Psoas muscle (tissue), 8 donors: ENCODE measurements around the gene HOXC11. TPM values are rescaled to one million over a fixed set of nuclear protein-coding genes. Genes with fewer than 3 reads are reported as not detected.
A peak's percentile ranks its signal among the peaks of the same experiment; 100 is the strongest.

Experiments
- ATAC-seq, 4 donors: fragments of 200-7000 bp; cut with Tn5 transposase; one replicate each; pipeline ENCODE4 v1.9.1; 2020; ENCODE audit warnings: moderate library complexity in 3 of 4, mild to moderate bottlenecking in 2 of 4
- DNase-seq, 2 donors: peaks; one replicate each; pipeline ENCODE4 v3.0.0-alpha.2; 2020
- H3K27ac ChIP-seq: fragments of 200-600 bp; one replicate; pipeline ENCODE4 v1.8.0; 2022
- H3K27me3 ChIP-seq, 3 donors: fragments of 200-600 bp in 1 of 3; one replicate each; pipeline versions ENCODE4 v1.6.1 to v1.8.0; 2013 to 2022; ENCODE audit warnings: low read length in 2 of 3, mild to moderate bottlenecking in 2 of 3, moderate library complexity in 1 of 3; ENCODE audit not compliant: insufficient read depth in 3 of 3
- H3K36me3 ChIP-seq, 2 donors: fragments of 200-600 bp in 1 of 2; one replicate each; pipeline versions ENCODE4 v1.6.1 to v1.8.0; 2013 to 2022; ENCODE audit warnings: low read depth in 1 of 2, mild to moderate bottlenecking in 1 of 2, moderate library complexity in 1 of 2; ENCODE audit not compliant: insufficient read depth in 1 of 2
- H3K4me1 ChIP-seq: fragments of 200-600 bp; one replicate; pipeline ENCODE4 v1.8.0; 2022
- H3K4me3 ChIP-seq: fragments of 200-600 bp; one replicate; pipeline ENCODE4 v1.8.0; 2022; ENCODE audit warnings: mild to moderate bottlenecking
- H3K9me3 ChIP-seq: fragments of 200-600 bp; one replicate; pipeline ENCODE4 v1.8.0; 2022
- CTCF ChIP-seq: fragments of 200-600 bp; IDR thresholded peaks from one replicate; pipeline ENCODE4 v1.8.0; 2022; ENCODE audit warnings: antibody characterized with exemption
- WGBS, 3 donors: extraction: QIAGEN DNeasy Blood & Tissue Kit; methylation state at CpG; one replicate each; pipeline versions ENCODE4 v1.1.6 to v1.1.7; 2013; 5-methylcytosine and 5-hydroxymethylcytosine counted together
- intact Hi-C, 2 donors: fragments of 100-400 bp; cut with DNase I; formaldehyde crosslinking; loops; one replicate each; pipeline versions ENCODE4 v1.11.0 to v1.14.2; 2022
- polyA plus RNA-seq, 3 donors: library from polyadenylated mRNA; stranded (reverse); fragments of 200-250 nt; gene quantifications; one replicate each; pipeline ENCODE4 v1.2.3, GENCODE V29; 2013
- total RNA-seq, 4 donors: library from RNA; stranded (reverse); fragmentation: NEBNext Ultra II Directional in 2 of 4; extraction: Animal tissue kit (Norgen Biotek cat#: 25700) in 2 of 4; gene quantifications; one replicate each; pipeline versions ENCODE4 v1.2.1 to v1.2.4, GENCODE V29; 2021 to 2023
- donor health status: healthy with polysubstance abuse.
- donor health status: DM: no; HTN: no; CAD: no; lungs with moderate emphysema.
- donor health status: Bipolar disorder and iron deficiency.
- donor health status: healthy.
- donor health status: DM: yes; HTN: yes; CAD: no.
- donor health status: DM: no; HTN: no; CAD: no.
- donor health status: DM: no; HTN: no; CAD: no.
- donor health status: DM: yes; HTN: yes; CAD: no.

Gene HOXC11
- total and polyA plus RNA-seq, 7 donors: 0.34 to 2.2 (median 0.82) TPM; not detected in 2

- WGBS, 3 donors: 4 to 5% (median 5%) methylated on average over 29 of the region's 29 CpGs
- H3K27me3 ChIP-seq: peaks cover 0 to 9% (median 1%) of the 10 kb centered on the region in 3 donors
- peaks cover 52% of the 10 kb centered on the region for H3K4me1 ChIP-seq
- peak overlapping the region; percentile 99 for H3K27ac ChIP-seq
- peak; percentile 70 to 86 for DNase-seq
- peak overlapping the region; percentile 77 for H3K4me3 ChIP-seq
- H3K36me3 ChIP-seq: no peaks in the 10 kb centered on the region
- intact Hi-C loops: no loop called here
- no peaks in the 10 kb centered on the region for H3K9me3 ChIP-seq
- TF ChIP-seq CTCF: no peak
- peak; percentile 6 to 18 (median 10) for ATAC-seq
These were observed 45.6 kb downstream of the HOXC11 start for GRCh38 chr12:54018468-54018984.

GRCh38 chr12:54019091-54019811 is 46.3 kb downstream of the HOXC11 start:
- TF ChIP-seq CTCF: no peak
- Histone ChIP-seq H3K4me1 (peaks cover 59% of the 10 kb centered on the region), H3K27ac (peak overlapping the region; percentile 99), H3K36me3 (no peaks in the 10 kb centered on the region), H3K9me3 (no peaks in the 10 kb centered on the region), H3K27me3 (peaks cover 0 to 9% (median 1%) of the 10 kb centered on the region in 3 donors), H3K4me3 (peak overlapping the region; percentile 77)
- peak in 1 of 2 donors; percentile 63 for DNase-seq
- WGBS, 3 donors: 6 to 8% (median 7%) methylated on average over 34 to 43 of the region's 43 CpGs
- intact Hi-C loops: no loop called here
- ATAC-seq: peak in 2 of 4 donors; percentile 10 to 15

GRCh38 chr12:54019924-54020590 is 47.1 kb downstream of the HOXC11 start:
- Histone ChIP-seq H3K9me3 (no peaks in the 10 kb centered on the region), H3K27me3 (peaks cover 0 to 6% (median 1%) of the 10 kb centered on the region in 3 donors), H3K36me3 (no peaks in the 10 kb centered on the region), H3K4me1 (peaks cover 59% of the 10 kb centered on the region), H3K4me3 (peak overlapping the region; percentile 77), H3K27ac (peak overlapping the region; percentile 99)
- intact Hi-C loops: loop anchor here (1.0 to 2.0 kb wide), 3 partner anchors 13 to 44 kb away; no protein-coding TSS in a partner anchor
- WGBS, 3 donors: 4 to 6% (median 4%) methylated on average over 10 of the region's 10 CpGs
- ATAC-seq (peak; percentile 67 to 76 (median 70)), DNase-seq (peak in 1 of 2 donors; percentile 74)
- no peak for TF ChIP-seq CTCF

GRCh38 chr12:54020591-54021405 is 47.9 kb downstream of the HOXC11 start:
- Histone ChIP-seq H3K4me3 (peak overlapping the region; percentile 77), H3K27me3 (peaks cover 0 to under 1% (median 0%) of the 10 kb centered on the region in 3 donors), H3K36me3 (no peaks in the 10 kb centered on the region), H3K9me3 (no peaks in the 10 kb centered on the region), H3K27ac (peak overlapping the region; percentile 99), H3K4me1 (peaks cover 58% of the 10 kb centered on the region)
- intact Hi-C loops: loop anchor here (1.0 to 2.0 kb wide), 3 partner anchors 14 to 44 kb away; no protein-coding TSS in a partner anchor
- no peak for ATAC-seq
- WGBS, 3 donors: 12 to 14% (median 13%) methylated on average over 23 of the region's 23 CpGs
- no peak for TF ChIP-seq CTCF
- DNase-seq: peak in 1 of 2 donors; percentile 56
